K562 (cell line): ENCODE results near the gene TMA16. TPM values are rescaled to one million over a fixed set of nuclear protein-coding genes. Genes with fewer than 3 reads are reported as not detected.

Experiments used
- ATAC-seq: fragments of 200-7000 bp; cut with Tn5 transposase; 3 replicates; pipeline ENCODE4 v1.9.1; 2020; ENCODE audit warnings: moderate library complexity
- BruUV-seq: library from RNA; stranded (reverse); fragments of 400-500 nt; replicated peaks from 2 replicates; lab custom pipeline; 2021; lab: Mats Ljungman, UMichigan
- CTCF ChIA-PET: fragments of 300-600 bp; formaldehyde crosslinking; extraction: SDS; loops from one replicate; lab custom pipeline; 2021; ENCODE audit warnings: low intra/inter-chr PET ratio; lab: Yijun Ruan, JAX
- POLR2A ChIA-PET: fragments of 300-600, 350-650 bp; sonication (Branson Sonifier 250); formaldehyde crosslinking; extraction: SDS; loops from one replicate; lab custom pipeline; 2021; ENCODE audit warnings: antibody characterized with exemption, inconsistent platforms; lab: Yijun Ruan, JAX
- DNase-seq, 4 experiments: peaks; one replicate each; pipeline versions ENCODE4 v3.0.0 to v3.0.0-alpha.2; 2011 to 2018; ENCODE audit warnings: low spot score in 3 of 4, mixed read lengths in 3 of 4; ENCODE audit errors: extremely low read depth in 1 of 4
- FAIRE-seq: peaks from 2 replicates; lab custom pipeline; 2011; peaks lifted over from hg19 to GRCh38; lab: Jason Lieb, UNC
- H2AFZ ChIP-seq: 2 replicates; pipeline ENCODE4 v1.6.0; 2011; ENCODE audit warnings: low read depth, low read length, control low read depth, inconsistent platforms
- H3K27ac ChIP-seq: fragments of 200-600 bp; 3 replicates; pipeline ENCODE4 v1.8.0; 2011; ENCODE audit warnings: low read depth, mild to moderate bottlenecking, control low read depth, inconsistent platforms, low read length, moderate library complexity, mixed read lengths; ENCODE audit errors: extremely low read depth
- H3K27me3 ChIP-seq, 2 experiments: fragments of 300-600 bp in 1 of 2; 2 replicates in 1 of 2; 3 replicates in 1 of 2; pipeline versions ENCODE4 v1.6.0 to v1.8.0; 2011; ENCODE audit warnings: inconsistent platforms in 2 of 2, low read length in 2 of 2, mild to moderate bottlenecking in 1 of 2, mixed read lengths in 1 of 2, moderate library complexity in 1 of 2; ENCODE audit not compliant: control insufficient read depth in 2 of 2, insufficient read depth in 2 of 2
- H3K36me3 ChIP-seq: fragments of 300-600 bp; 3 replicates; pipeline ENCODE4 v1.8.0; 2011; ENCODE audit warnings: mild to moderate bottlenecking, low read length, inconsistent platforms; ENCODE audit not compliant: control insufficient read depth, insufficient read depth
- H3K4me1 ChIP-seq, 2 experiments: fragments of 200-600 bp in 1 of 2; replicated peaks in 1 of 2; 2 replicates in 1 of 2; 3 replicates in 1 of 2; pipeline versions ENCODE4 v1.5.1 to v1.8.0; 2011; ENCODE audit warnings: inconsistent platforms in 2 of 2, low read length in 2 of 2, mild to moderate bottlenecking in 1 of 2, mixed read lengths in 1 of 2, moderate library complexity in 1 of 2; ENCODE audit not compliant: control insufficient read depth in 2 of 2, insufficient read depth in 2 of 2
- H3K4me2 ChIP-seq: 2 replicates; pipeline ENCODE4 v1.6.1; 2011; ENCODE audit warnings: low read length, control low read depth, inconsistent platforms, mixed read lengths; ENCODE audit not compliant: insufficient read depth
- H3K4me3 ChIP-seq: fragments of 200-600 bp; sonication (generic), shearing (Covaris generic); 2 replicates; pipeline ENCODE4 v1.5.1; 2016; ENCODE audit warnings: control low read depth, inconsistent platforms
- H3K79me2 ChIP-seq: fragments of 200-600 bp; 3 replicates; pipeline ENCODE4 v1.8.0; 2011; ENCODE audit warnings: low read length, inconsistent platforms; ENCODE audit not compliant: control insufficient read depth, insufficient read depth
- H3K9ac ChIP-seq, 2 experiments: 2 replicates each; pipeline versions ENCODE4 v1.6.0 to v1.6.1; 2011; ENCODE audit warnings: low read depth in 2 of 2, low read length in 2 of 2, control low read depth in 1 of 2, inconsistent platforms in 1 of 2, mild to moderate bottlenecking in 1 of 2, mixed read lengths in 1 of 2; ENCODE audit not compliant: insufficient read depth in 1 of 2
- H3K9me1 ChIP-seq: one replicate; pipeline ENCODE4 v1.6.0; 2011; ENCODE audit warnings: inconsistent platforms, mild to moderate bottlenecking, low read length, moderate library complexity; ENCODE audit not compliant: control insufficient read depth, insufficient read depth
- H3K9me3 ChIP-seq: replicated peaks from 2 replicates; pipeline ENCODE4 v1.5.1; 2011; ENCODE audit warnings: low read depth, low read length, inconsistent platforms; ENCODE audit not compliant: control insufficient read depth, insufficient read depth
- H4K20me1 ChIP-seq: replicated peaks from 2 replicates; pipeline ENCODE4 v1.6.1; 2011; ENCODE audit warnings: low read length, inconsistent platforms, mixed read lengths; ENCODE audit not compliant: control insufficient read depth, insufficient read depth
- ARID4B ChIP-seq: sonication (generic); formaldehyde crosslinking; IDR thresholded peaks from 2 replicates; pipeline ENCODE4 v1.8.0; 2022; ENCODE audit warnings: mild to moderate bottlenecking, missing genetic modification reagents
- KLF10 ChIP-seq: fragments of 250-450 bp; sonication (Bioruptor Pico); IDR thresholded peaks from 2 replicates; pipeline ENCODE4 v1.6.1; 2021; ENCODE audit warnings: matching md5 sums
- PRMT5 ChIP-seq: sonication (generic); formaldehyde crosslinking; IDR thresholded peaks from 2 replicates; pipeline ENCODE4 v1.5.0; 2020; ENCODE audit warnings: missing genetic modification reagents
- SNRNP70 ChIP-seq: fragments of 200-400 bp; formaldehyde crosslinking; optimal IDR thresholded peaks from 2 replicates; pipeline ENCODE3; 2017; ENCODE audit warnings: low read depth, low read length
- SPI1 ChIP-seq: IDR thresholded peaks from 2 replicates; pipeline ENCODE4 v1.6.1; 2011; ENCODE audit warnings: low read depth, low read length, control low read depth, borderline replicate concordance
- THRAP3 ChIP-seq: fragments of 450-650 bp; IDR thresholded peaks from 2 replicates; pipeline ENCODE4 v1.6.1; 2016; ENCODE audit warnings: mild to moderate bottlenecking, inconsistent platforms, borderline replicate concordance
- ZBTB1 ChIP-seq: sonication (generic); formaldehyde crosslinking; IDR thresholded peaks from 2 replicates; pipeline ENCODE4 v1.8.1; 2023; ENCODE audit warnings: missing genetic modification reagents, low read depth, mild to moderate bottlenecking, borderline replicate concordance
- ZNF23 ChIP-seq: fragments of 250-450 bp; sonication (Bioruptor Pico); IDR thresholded peaks from 2 replicates; pipeline ENCODE4 v1.4.0; 2020; ENCODE audit warnings: mild to moderate bottlenecking
- WGBS: fragments of 100-300 bp; shearing (Covaris generic); methylation state at CpG from one replicate; pipeline ENCODE4 v1.1.6; 2016; ENCODE audit warnings: low coverage, mixed read lengths; ENCODE audit not compliant: insufficient coverage; ENCODE audit errors: missing lambda C conversion rate; 5-methylcytosine and 5-hydroxymethylcytosine counted together
- in situ Hi-C: fragments of 300-500 bp; cut with MboI; formaldehyde crosslinking; loops from 4 replicates; pipeline ENCODE4 v1.15.0; 2018; ENCODE audit warnings: inconsistent platforms, mixed read lengths
- intact Hi-C: fragments of 100-400 bp; cut with micrococcal nuclease; formaldehyde crosslinking; loops from 2 replicates; pipeline ENCODE4 v1.14.2; 2022
- polyA plus RNA-seq, 8 experiments: library from polyadenylated mRNA; depleted of rRNA in 4 of 8; stranded (reverse) in 5 of 8; unstranded in 3 of 8; fragments of >200 nt; fragmentation: Nextera tagmentation in 2 of 8; fragmentation: Illumina TruSeq in 1 of 8; extraction: Ambion mirVana in 2 of 8; extraction: Trizol in 1 of 8; gene quantifications; 2 replicates each; pipeline versions ENCODE4 v1.2.1 to v1.2.3, GENCODE V29; 2011 to 2014; ENCODE audit warnings: inconsistent platforms in 1 of 8, missing spikeins in 1 of 8
- total RNA-seq, 7 experiments: library from RNA; depleted of rRNA in 6 of 7; stranded (reverse); fragments of >200 nt in 6 of 7; fragmentation: Illumina TruSeq in 2 of 7; extraction: Trizol in 2 of 7; gene quantifications; 2 replicates each; pipeline versions ENCODE4 v1.2.1 to v1.2.3, GENCODE V29; 2011 to 2021; ENCODE audit warnings: low replicate concordance in 1 of 7

The TMA16 gene
- total and polyA plus RNA-seq, 9 of the 15 experiments (the other 6 are each of a cell fraction or from before 2014, with no cell fraction given): 27.7 to 74.8 (median 66.6) TPM

- no peak for FAIRE-seq
Observed at GRCh38 chr4:163540977-163541376, 46.5 kb downstream of the TMA16 start.

More at GRCh38 chr4:163540977-163541376, 46.5 kb downstream of the TMA16 start:
- WGBS: 80% methylated on average over 1 of the region's 3 CpGs
- in situ Hi-C loops (no loop called here), intact Hi-C loops (loop anchor here (10.0 kb wide), 1 partner anchor 346 kb away; no protein-coding TSS in a partner anchor)
- POLR2A ChIA-PET: interaction anchor here (0.7 to 1.2 kb wide), 2 partner anchors 9 to 23 kb away, joined by 3 to 6 read pairs; no protein-coding TSS in a partner anchor
- ATAC-seq (no peak), DNase-seq (no peak)
- Histone ChIP-seq H3K4me2 (no peak overlapping the region), H3K36me3 (0 out of 3 replicates have a peak, but pooled peaks cover 7% of the 10 kb centered on the region), H3K9ac (no peak overlapping the region), H3K9me3 (no peaks in the 10 kb centered on the region), H3K27me3 (no peaks in the 10 kb centered on the region), H2AFZ (no peak overlapping the region), H3K4me3 (no peak overlapping the region), H4K20me1 (no peaks in the 10 kb centered on the region)
- TF ChIP-seq PRMT5 (CRISPR knock-in tag): no peak
- TF ChIP-seq KLF10 (CRISPR knock-in tag): no peak
- TF ChIP-seq SNRNP70: no peak
- TF ChIP-seq ZBTB1 (CRISPR knock-in tag): no peak
- no peak for TF ChIP-seq ZNF23 (CRISPR knock-in tag)
- TF ChIP-seq THRAP3: no peak
- no peak for TF ChIP-seq ARID4B (CRISPR knock-in tag)
- TF ChIP-seq SPI1: no peak
- TF ChIP-seq, all 486 proteins: peak for 0
- Histone ChIP-seq H3K27ac (no peak overlapping the region), H3K9me1 (no peaks in the 10 kb centered on the region), H3K79me2 (no peaks in the 10 kb centered on the region), H3K4me1 (no peaks in the 10 kb centered on the region)
- CTCF ChIA-PET: no interaction called here
- no TSS peak for BruUV-seq
